H1 (cell line): ENCODE data around the gene GPATCH2. TPM values are rescaled to one million over a fixed set of nuclear protein-coding genes. Genes with fewer than 3 reads are reported as not detected.

Experiments used
- CTCF ChIA-PET: fragments of 300-600 bp; sonication (Branson Sonifier 250); formaldehyde crosslinking; loops from one replicate; lab custom pipeline; 2021; ENCODE audit not compliant: partially characterized antibody; lab: Charles Lee
- POLR2A ChIA-PET: fragments of 300-600 bp; sonication (Branson Sonifier 250); formaldehyde crosslinking; loops from one replicate; lab custom pipeline; 2021; ENCODE audit warnings: inconsistent platforms; ENCODE audit not compliant: partially characterized antibody; lab: Charles Lee
- DNase-seq, 2 experiments: peaks; one replicate each; pipeline versions ENCODE4 v3.0.0 to v3.0.0-alpha.2; 2010 to 2022; ENCODE audit warnings: low spot score in 2 of 2, low read depth in 1 of 2, mixed read lengths in 1 of 2
- FAIRE-seq: peaks from 2 replicates; lab custom pipeline; 2011; peaks lifted over from hg19 to GRCh38; lab: Jason Lieb, UNC
- H2AFZ ChIP-seq: 2 replicates; pipeline ENCODE4 v1.8.1; 2012; ENCODE audit warnings: low read length, inconsistent platforms
- H2AK5ac ChIP-seq: 2 replicates; pipeline ENCODE4 v1.6.1; 2013; ENCODE audit warnings: low read depth, low read length
- H2BK120ac ChIP-seq: replicated peaks from 2 replicates; pipeline ENCODE3; 2013; ENCODE audit warnings: low read depth, low read length, inconsistent platforms
- H2BK12ac ChIP-seq: 2 replicates; pipeline ENCODE4 v1.6.1; 2013; ENCODE audit warnings: low read depth, low read length
- H2BK15ac ChIP-seq: 2 replicates; pipeline ENCODE4 v1.6.1; 2013; ENCODE audit warnings: low read length
- H2BK20ac ChIP-seq: 2 replicates; pipeline ENCODE4 v1.6.1; 2013; ENCODE audit warnings: low read length
- H2BK5ac ChIP-seq: 2 replicates; pipeline ENCODE4 v1.6.1; 2013; ENCODE audit warnings: low read depth, low read length
- H3K14ac ChIP-seq: 2 replicates; pipeline ENCODE4 v1.6.1; 2013; ENCODE audit warnings: inconsistent platforms; ENCODE audit not compliant: insufficient read length
- H3K18ac ChIP-seq: 2 replicates; pipeline ENCODE4 v1.6.1; 2013; ENCODE audit warnings: low read length; ENCODE audit errors: extremely low read depth
- H3K23ac ChIP-seq: 2 replicates; pipeline ENCODE4 v1.6.1; 2013; ENCODE audit warnings: inconsistent platforms; ENCODE audit not compliant: insufficient read length
- H3K23me2 ChIP-seq: 2 replicates; pipeline ENCODE4 v1.6.1; 2013; ENCODE audit warnings: low read depth, low read length
- H3K27ac ChIP-seq: 2 replicates; pipeline ENCODE4 v1.6.1; 2011; ENCODE audit warnings: low read depth, low read length, inconsistent platforms
- H3K27me3 ChIP-seq, 4 experiments: replicated peaks in 1 of 4; 1 replicate in 1 of 4; 2 replicates in 3 of 4; pipeline versions ENCODE4 v1.6.1 to v1.8.1; 2011 to 2013; ENCODE audit warnings: low read length in 3 of 4, mild to moderate bottlenecking in 3 of 4, inconsistent platforms in 2 of 4, mixed read lengths in 2 of 4, moderate library complexity in 1 of 4; ENCODE audit not compliant: control insufficient read depth in 3 of 4, insufficient read depth in 3 of 4; ENCODE audit errors: extremely low read depth in 1 of 4
- H3K36me3 ChIP-seq, 4 experiments: 2 replicates each; pipeline versions ENCODE4 v1.6.1 to v1.8.1; 2011 to 2013; ENCODE audit warnings: mild to moderate bottlenecking in 4 of 4, low read length in 3 of 4, moderate library complexity in 2 of 4, control low read depth in 1 of 4, inconsistent platforms in 1 of 4; ENCODE audit not compliant: insufficient read depth in 4 of 4, control insufficient read depth in 2 of 4
- H3K4ac ChIP-seq: replicated peaks from 2 replicates; pipeline ENCODE3; 2013; ENCODE audit warnings: low read length, low read depth, mixed read lengths, inconsistent platforms; ENCODE audit not compliant: insufficient read length
- H3K4me1 ChIP-seq, 4 experiments: replicated peaks in 1 of 4; 1 replicate in 1 of 4; 2 replicates in 3 of 4; pipeline versions ENCODE4 v1.6.1 to v1.8.1; 2011 to 2013; ENCODE audit warnings: low read length in 3 of 4, inconsistent platforms in 2 of 4, mixed read lengths in 1 of 4; ENCODE audit not compliant: insufficient read depth in 4 of 4, control insufficient read depth in 3 of 4
- H3K4me2 ChIP-seq, 2 experiments: 2 replicates each; pipeline versions ENCODE4 v1.6.1 to v1.8.1; 2011 to 2013; ENCODE audit warnings: low read depth in 2 of 2, low read length in 2 of 2, control low read depth in 1 of 2, inconsistent platforms in 1 of 2, mild to moderate bottlenecking in 1 of 2; ENCODE audit not compliant: insufficient read depth in 1 of 2
- H3K4me3 ChIP-seq, 4 experiments: fragments of 200-600, 300-600 bp in 1 of 4; sonication (generic), shearing (Covaris generic), sonication (Bioruptor Twin) in 1 of 4; 2 replicates each; pipeline versions ENCODE4 v1.5.1 to v1.8.1; 2011 to 2016; ENCODE audit warnings: low read length in 4 of 4, low read depth in 3 of 4, control low read depth in 2 of 4, inconsistent platforms in 2 of 4, mild to moderate bottlenecking in 2 of 4, mixed read lengths in 1 of 4, moderate library complexity in 1 of 4; ENCODE audit not compliant: insufficient read depth in 2 of 4; ENCODE audit errors: extremely low read depth in 1 of 4
- H3K56ac ChIP-seq: replicated peaks from 2 replicates; pipeline ENCODE3; 2013; ENCODE audit warnings: low read depth, mild to moderate bottlenecking, mixed read lengths, low read length, inconsistent platforms; ENCODE audit not compliant: insufficient read length
- H3K79me1 ChIP-seq: 2 replicates; pipeline ENCODE4 v1.6.1; 2013; ENCODE audit warnings: low read depth, low read length, control low read depth
- H3K79me2 ChIP-seq, 2 experiments: 2 replicates each; pipeline versions ENCODE4 v1.6.1 to v1.8.1; 2012 to 2013; ENCODE audit warnings: low read length in 2 of 2, mild to moderate bottlenecking in 2 of 2, inconsistent platforms in 1 of 2; ENCODE audit not compliant: insufficient read depth in 2 of 2, control insufficient read depth in 1 of 2
- H3K9ac ChIP-seq, 4 experiments: replicated peaks in 1 of 4; 1 replicate in 1 of 4; 2 replicates in 3 of 4; pipeline versions ENCODE4 v1.6.1 to v1.8.1; 2011 to 2013; ENCODE audit warnings: low read depth in 3 of 4, low read length in 3 of 4, control low read depth in 2 of 4, mild to moderate bottlenecking in 2 of 4, moderate library complexity in 2 of 4, inconsistent platforms in 1 of 4; ENCODE audit errors: extremely low read depth in 1 of 4
- H3K9me3 ChIP-seq, 2 experiments: 2 replicates each; pipeline versions ENCODE4 v1.6.1 to v1.8.1; 2012 to 2013; ENCODE audit warnings: mild to moderate bottlenecking in 2 of 2, moderate library complexity in 2 of 2, control low read depth in 1 of 2, inconsistent platforms in 1 of 2, low read depth in 1 of 2, low read length in 1 of 2, mixed read lengths in 1 of 2; ENCODE audit not compliant: insufficient read depth in 2 of 2
- H4K20me1 ChIP-seq, 2 experiments: replicated peaks in 1 of 2; 2 replicates each; pipeline versions ENCODE3 to v1.8.1; 2011 to 2013; ENCODE audit warnings: inconsistent platforms in 2 of 2, low read length in 2 of 2, mild to moderate bottlenecking in 1 of 2; ENCODE audit not compliant: insufficient read depth in 2 of 2, control insufficient read depth in 1 of 2
- H4K5ac ChIP-seq: 2 replicates; pipeline ENCODE4 v1.6.1; 2013; ENCODE audit warnings: low read length, low read depth, mixed read lengths, inconsistent platforms; ENCODE audit not compliant: insufficient read length
- H4K8ac ChIP-seq: 2 replicates; pipeline ENCODE4 v1.8.0; 2013; ENCODE audit warnings: mild to moderate bottlenecking, moderate library complexity, low read length, inconsistent platforms; ENCODE audit not compliant: insufficient read depth; ENCODE audit errors: extremely low read depth
- H4K91ac ChIP-seq: replicated peaks from 2 replicates; pipeline ENCODE3; 2013; ENCODE audit warnings: low read length, mixed read lengths, inconsistent platforms; ENCODE audit not compliant: insufficient read length
- FOSL1 ChIP-seq: IDR thresholded peaks from 2 replicates; pipeline ENCODE4 v1.6.1; 2011; ENCODE audit warnings: mild to moderate bottlenecking, low read depth, low read length, moderate library complexity; ENCODE audit not compliant: insufficient read depth
- JUND ChIP-seq: IDR thresholded peaks from 2 replicates; pipeline ENCODE4 v1.6.1; 2011; ENCODE audit warnings: mild to moderate bottlenecking, improper control_type of control experiment, low read length
- RXRA ChIP-seq: IDR thresholded peaks from 2 replicates; pipeline ENCODE4 v1.6.1; 2011; ENCODE audit warnings: low read depth, mild to moderate bottlenecking, low read length, moderate library complexity; ENCODE audit not compliant: insufficient read depth
- SIX5 ChIP-seq: IDR thresholded peaks from 2 replicates; pipeline ENCODE4 v1.6.1; 2011; ENCODE audit warnings: mild to moderate bottlenecking, low read depth, low read length
- TCF12 ChIP-seq: IDR thresholded peaks from 2 replicates; pipeline ENCODE4 v1.6.1; 2011; ENCODE audit warnings: low read depth, mild to moderate bottlenecking, low read length
- WGBS, 2 experiments: shearing (Covaris generic) in 1 of 2; methylation state at CpG; one replicate each; pipeline versions ENCODE4 v1.1.6 to v1.1.7; 2013 to 2015; ENCODE audit warnings: low lambda C conversion rate in 2 of 2, mixed read lengths in 2 of 2, inconsistent platforms in 1 of 2, low coverage in 1 of 2, missing lambda C conversion rate in 1 of 2; ENCODE audit not compliant: insufficient replicate concordance in 2 of 2, insufficient coverage in 1 of 2, insufficient read length in 1 of 2; ENCODE audit errors: extremely low coverage in 1 of 2, missing lambda C conversion rate in 1 of 2; 5-methylcytosine and 5-hydroxymethylcytosine counted together
- polyA plus RNA-seq, 7 experiments: library from polyadenylated mRNA; depleted of rRNA in 3 of 7; stranded (reverse) in 5 of 7; unstranded in 2 of 7; fragments of >200 nt in 5 of 7; fragments of 200-250 nt in 2 of 7; gene quantifications; 1 replicate in 5 of 7; 2 replicates in 1 of 7; 4 replicates in 1 of 7; pipeline versions ENCODE4 v1.2.1 to v1.2.3, GENCODE V29; 2011 to 2013; ENCODE audit warnings: missing spikeins in 2 of 7, mixed read lengths in 2 of 7
- total RNA-seq: library from RNA; stranded (reverse); fragmentation: NEBNext Ultra II Directional; extraction: Animal tissue kit (Norgen Biotek cat#: 25700); gene quantifications from 2 replicates; pipeline ENCODE4 v1.2.1, GENCODE V29; 2021
- TF ChIP-seq, protein P1 (sequence below): IDR thresholded peaks from 2 replicates; pipeline ENCODE4 v1.6.1; 2011; ENCODE audit warnings: low read length, improper control_type of control experiment

The GPATCH2 gene
- total and polyA plus RNA-seq, 2 of the 8 experiments (the other 6 are each of a cell fraction or from before 2014, with no cell fraction given), result 3.9 to 13.1 TPM

DNA sequence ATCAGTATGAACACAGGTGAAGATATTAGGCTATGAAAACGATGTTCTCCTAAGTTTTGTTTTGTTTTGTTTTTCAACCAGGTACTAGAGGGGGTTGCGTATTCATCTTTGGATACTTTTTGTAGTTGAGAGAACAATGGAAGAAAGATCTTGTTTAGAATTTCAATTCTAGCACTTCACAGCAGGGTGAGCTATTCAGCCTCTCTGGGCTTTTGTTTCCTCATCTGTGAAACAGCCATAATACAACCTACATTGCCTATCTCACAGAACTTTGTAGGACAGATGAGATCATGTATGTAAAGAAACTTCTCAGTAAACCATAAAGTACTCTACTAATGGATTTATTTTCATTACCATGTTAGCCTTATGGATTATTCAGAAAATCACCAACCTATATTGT is 199.5 kb downstream of the GPATCH2 start:
- Histone ChIP-seq H4K8ac (no peak overlapping the region), H3K14ac (no peak overlapping the region), H3K79me2 (no peaks in the 10 kb centered on the region), H2BK15ac (no peak overlapping the region), H4K5ac (no peak overlapping the region), H2AFZ (no peak overlapping the region), H2BK12ac (no peak overlapping the region), H3K4me3 (no peak overlapping the region), H2AK5ac (no peak overlapping the region), H2BK120ac (no peak overlapping the region), H3K9ac (no peak overlapping the region), H4K20me1 (no peaks in the 10 kb centered on the region), H3K23me2 (no peaks in the 10 kb centered on the region), H3K27me3 (peaks cover 0 to 2% (median 0%) of the 10 kb centered on the region in 4 experiments; a peak in 1 of 7 replicates), H2BK20ac (no peak overlapping the region), H4K91ac (no peak overlapping the region), H3K56ac (no peak overlapping the region), H2BK5ac (no peak overlapping the region), H3K4me1 (peaks cover 0 to 4% (median 1%) of the 10 kb centered on the region in 4 experiments; a peak in 2 of 7 replicates), H3K23ac (no peak overlapping the region), H3K9me3 (no peaks in the 10 kb centered on the region), H3K4ac (no peak overlapping the region), H3K79me1 (no peaks in the 10 kb centered on the region), H3K36me3 (no peaks in the 10 kb centered on the region), H3K27ac (no peak overlapping the region), H3K4me2 (no peak overlapping the region), H3K18ac (no peak overlapping the region)
- 77% methylated on average over 2 of the region's 2 CpGs; no CpG with 5 or more reads in 1 of the 2 experiments for WGBS, 2 experiments
- POLR2A ChIA-PET, result no interaction called here
- CTCF ChIA-PET, result no interaction called here
- DNase-seq (no peak), FAIRE-seq (no peak)
- TF ChIP-seq, protein P1, sequence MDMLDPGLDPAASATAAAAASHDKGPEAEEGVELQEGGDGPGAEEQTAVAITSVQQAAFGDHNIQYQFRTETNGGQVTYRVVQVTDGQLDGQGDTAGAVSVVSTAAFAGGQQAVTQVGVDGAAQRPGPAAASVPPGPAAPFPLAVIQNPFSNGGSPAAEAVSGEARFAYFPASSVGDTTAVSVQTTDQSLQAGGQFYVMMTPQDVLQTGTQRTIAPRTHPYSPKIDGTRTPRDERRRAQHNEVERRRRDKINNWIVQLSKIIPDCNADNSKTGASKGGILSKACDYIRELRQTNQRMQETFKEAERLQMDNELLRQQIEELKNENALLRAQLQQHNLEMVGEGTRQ, result no peak
- TF ChIP-seq FOSL1 (no peak), RXRA (no peak), SIX5 (no peak), JUND (no peak), TCF12 (no peak)
